SU-DHL-6 (cell line): Measurements from ENCODE around the gene TSPAN8.

Experiments used
- H2AFZ ChIP-seq: fragments of 200-600 bp; sonication (generic); 2 replicates; pipeline ENCODE4 v1.6.1; 2014; ENCODE audit warnings: low read depth, mild to moderate bottlenecking, moderate library complexity, mixed read lengths, antibody characterized with exemption, low read length; ENCODE audit not compliant: severe bottlenecking
- H3F3A ChIP-seq: fragments of 200-600 bp; shearing (Covaris generic); 2 replicates; pipeline ENCODE4 v1.6.0; 2016; ENCODE audit warnings: antibody characterized with exemption, mild to moderate bottlenecking; ENCODE audit not compliant: insufficient read depth
- H3K27ac ChIP-seq: fragments of 200-600 bp; sonication (generic); 2 replicates; pipeline ENCODE4 v1.5.1; 2016; ENCODE audit warnings: low read depth, mild to moderate bottlenecking, low read length, moderate library complexity, mixed read lengths
- H3K27me3 ChIP-seq: fragments of 200-600 bp; sonication (generic), shearing (Covaris generic); 2 replicates; pipeline ENCODE4 v1.6.0; 2014; ENCODE audit warnings: mild to moderate bottlenecking, low read length
- H3K36me3 ChIP-seq: fragments of 200-600 bp; sonication (generic); 2 replicates; pipeline ENCODE4 v1.6.1; 2014; ENCODE audit warnings: mild to moderate bottlenecking, low read length, mixed read lengths
- H3K4me2 ChIP-seq: fragments of 300-600, 200-600 bp; shearing (Covaris generic), sonication (generic); 2 replicates; pipeline ENCODE4 v1.6.0; 2014; ENCODE audit warnings: low read length, low read depth, mild to moderate bottlenecking; ENCODE audit not compliant: poor library complexity, severe bottlenecking
- H3K4me3 ChIP-seq: fragments of 200-600 bp; sonication (generic); 2 replicates; pipeline ENCODE4 v1.5.1; 2014; ENCODE audit warnings: antibody characterized with exemption, low read length, mild to moderate bottlenecking, mixed read lengths; ENCODE audit not compliant: insufficient read depth, poor library complexity, severe bottlenecking
- H3K79me2 ChIP-seq: fragments of 200-600 bp; sonication (generic); 2 replicates; pipeline ENCODE4 v1.6.1; 2014; ENCODE audit warnings: mild to moderate bottlenecking, low read length, moderate library complexity; ENCODE audit not compliant: insufficient read depth
- H3K9ac ChIP-seq: fragments of 200-600 bp; sonication (generic); 2 replicates; pipeline ENCODE4 v1.7.0; 2014; ENCODE audit warnings: mild to moderate bottlenecking, low read length
- H3K9me2 ChIP-seq: fragments of 200-600 bp; sonication (generic); replicated peaks from 2 replicates; pipeline ENCODE4 v1.6.1; 2014; ENCODE audit warnings: low read length; ENCODE audit not compliant: insufficient read depth
- H3K9me3 ChIP-seq: fragments of 200-600 bp; sonication (generic); 2 replicates; pipeline ENCODE4 v1.6.1; 2014; ENCODE audit warnings: low read length, mixed read lengths; ENCODE audit not compliant: insufficient read depth
- H4K20me1 ChIP-seq: fragments of 200-600 bp; sonication (generic); 2 replicates; pipeline ENCODE4 v1.6.1; 2014; ENCODE audit warnings: low read depth, mild to moderate bottlenecking, antibody characterized with exemption, low read length, moderate library complexity, mixed read lengths
- EZH2phosphoT487 ChIP-seq: fragments of 200-600 bp; sonication (generic), shearing (Covaris generic); conservative IDR thresholded peaks from 2 replicates; pipeline ENCODE4 v1.6.1; 2018; ENCODE audit warnings: mild to moderate bottlenecking, antibody characterized with exemption, low read length, moderate library complexity, mixed read lengths
- TF ChIP-seq, protein P1 (sequence below): fragments of 200-600 bp; sonication (generic); IDR thresholded peaks from one replicate; pipeline ENCODE4 v1.5.1; 2017; ENCODE audit warnings: antibody characterized with exemption, mild to moderate bottlenecking, low read length, moderate library complexity; ENCODE audit not compliant: insufficient read depth, poor library complexity, severe bottlenecking

Gene TSPAN8

DNA sequence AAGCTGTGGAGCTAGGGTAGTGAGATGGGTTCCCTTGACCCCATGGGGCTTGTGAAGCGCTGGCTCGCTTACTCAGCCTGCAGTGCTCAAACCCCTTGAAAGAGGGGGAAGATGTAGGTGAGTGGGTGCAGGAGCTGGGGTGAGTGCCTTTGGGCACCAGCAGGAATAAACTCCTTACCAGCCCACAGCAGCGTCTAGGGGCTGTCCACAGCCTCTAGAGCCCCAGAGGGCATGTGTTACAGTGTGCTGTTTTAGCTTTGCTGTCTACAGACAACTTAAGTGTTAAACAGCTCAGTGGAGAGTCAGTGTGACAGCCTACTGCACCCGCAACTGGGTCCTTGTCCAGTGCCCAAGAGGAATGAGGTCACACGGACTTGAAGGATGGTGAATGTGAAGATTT, 48.0 kb downstream of the TSPAN8 start:
- Histone ChIP-seq H3F3A (no peaks in the 10 kb centered on the region), H3K9me2 (no peaks in the 10 kb centered on the region), H2AFZ (no peak overlapping the region), H3K9ac (no peak overlapping the region), H3K4me3 (no peak overlapping the region), H3K79me2 (no peaks in the 10 kb centered on the region), H3K36me3 (no peaks in the 10 kb centered on the region), H3K27me3 (no peaks in the 10 kb centered on the region), H3K27ac (no peak overlapping the region), H3K9me3 (no peaks in the 10 kb centered on the region), H4K20me1 (no peaks in the 10 kb centered on the region), H3K4me2 (no peak overlapping the region)
- TF ChIP-seq, protein P1, sequence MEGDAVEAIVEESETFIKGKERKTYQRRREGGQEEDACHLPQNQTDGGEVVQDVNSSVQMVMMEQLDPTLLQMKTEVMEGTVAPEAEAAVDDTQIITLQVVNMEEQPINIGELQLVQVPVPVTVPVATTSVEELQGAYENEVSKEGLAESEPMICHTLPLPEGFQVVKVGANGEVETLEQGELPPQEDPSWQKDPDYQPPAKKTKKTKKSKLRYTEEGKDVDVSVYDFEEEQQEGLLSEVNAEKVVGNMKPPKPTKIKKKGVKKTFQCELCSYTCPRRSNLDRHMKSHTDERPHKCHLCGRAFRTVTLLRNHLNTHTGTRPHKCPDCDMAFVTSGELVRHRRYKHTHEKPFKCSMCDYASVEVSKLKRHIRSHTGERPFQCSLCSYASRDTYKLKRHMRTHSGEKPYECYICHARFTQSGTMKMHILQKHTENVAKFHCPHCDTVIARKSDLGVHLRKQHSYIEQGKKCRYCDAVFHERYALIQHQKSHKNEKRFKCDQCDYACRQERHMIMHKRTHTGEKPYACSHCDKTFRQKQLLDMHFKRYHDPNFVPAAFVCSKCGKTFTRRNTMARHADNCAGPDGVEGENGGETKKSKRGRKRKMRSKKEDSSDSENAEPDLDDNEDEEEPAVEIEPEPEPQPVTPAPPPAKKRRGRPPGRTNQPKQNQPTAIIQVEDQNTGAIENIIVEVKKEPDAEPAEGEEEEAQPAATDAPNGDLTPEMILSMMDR: no peak
- TF ChIP-seq EZH2phosphoT487: no peak

DNA sequence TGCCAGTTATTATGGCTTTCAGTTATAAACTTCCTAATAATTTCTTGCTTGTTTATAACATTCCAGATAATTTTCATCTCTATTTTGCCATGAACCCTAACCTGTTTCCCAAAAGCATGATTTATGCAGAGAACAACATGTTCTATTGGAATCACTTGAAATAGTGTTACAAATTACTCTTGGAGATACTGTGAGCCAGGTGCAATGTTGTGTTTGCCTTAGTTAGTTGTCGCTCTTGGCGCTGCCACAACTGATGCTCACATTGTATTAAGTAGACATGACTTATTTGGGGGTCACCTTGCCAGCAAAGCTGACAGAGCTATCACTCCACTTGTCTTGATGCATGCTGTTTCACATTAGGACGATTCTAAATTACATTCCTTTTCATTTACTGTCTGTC, 49.4 kb downstream of the TSPAN8 start:
- Histone ChIP-seq H2AFZ (no peak overlapping the region), H3K27ac (no peak overlapping the region), H3K36me3 (no peaks in the 10 kb centered on the region), H3K9me3 (no peaks in the 10 kb centered on the region), H3K4me2 (no peak overlapping the region), H3K79me2 (no peaks in the 10 kb centered on the region), H3F3A (no peaks in the 10 kb centered on the region), H3K4me3 (no peak overlapping the region), H4K20me1 (no peaks in the 10 kb centered on the region), H3K9me2 (no peaks in the 10 kb centered on the region), H3K27me3 (no peaks in the 10 kb centered on the region), H3K9ac (no peak overlapping the region)
- TF ChIP-seq, protein P1: no peak
- no peak for TF ChIP-seq EZH2phosphoT487

DNA sequence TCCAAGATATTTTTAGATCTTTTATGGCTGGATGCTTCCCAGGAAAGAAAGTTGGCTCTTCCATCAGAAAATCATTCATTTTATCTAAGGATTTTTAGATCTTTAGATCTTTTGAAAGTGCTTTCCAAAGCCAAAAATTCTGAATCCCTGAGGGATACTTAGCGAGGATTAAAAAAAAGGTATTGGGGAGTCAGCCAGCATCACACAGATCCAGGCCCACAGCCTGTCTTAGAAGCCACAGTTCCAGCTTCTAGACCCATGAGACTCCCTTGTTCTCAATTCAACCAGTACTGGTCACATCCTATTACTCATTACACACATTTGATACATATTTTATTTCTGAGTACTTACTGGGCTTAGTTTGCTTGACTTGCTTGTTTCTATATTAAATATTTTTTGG, 49.9 kb downstream of the TSPAN8 start:
- Histone ChIP-seq H3F3A (no peaks in the 10 kb centered on the region), H3K27ac (no peak overlapping the region), H3K9ac (no peak overlapping the region), H3K9me3 (no peaks in the 10 kb centered on the region), H3K4me2 (no peak overlapping the region), H4K20me1 (no peaks in the 10 kb centered on the region), H3K79me2 (no peaks in the 10 kb centered on the region), H2AFZ (no peak overlapping the region), H3K27me3 (no peaks in the 10 kb centered on the region), H3K9me2 (no peaks in the 10 kb centered on the region), H3K4me3 (no peak overlapping the region), H3K36me3 (no peaks in the 10 kb centered on the region)
- no peak for TF ChIP-seq EZH2phosphoT487
- TF ChIP-seq, protein P1: no peak

DNA sequence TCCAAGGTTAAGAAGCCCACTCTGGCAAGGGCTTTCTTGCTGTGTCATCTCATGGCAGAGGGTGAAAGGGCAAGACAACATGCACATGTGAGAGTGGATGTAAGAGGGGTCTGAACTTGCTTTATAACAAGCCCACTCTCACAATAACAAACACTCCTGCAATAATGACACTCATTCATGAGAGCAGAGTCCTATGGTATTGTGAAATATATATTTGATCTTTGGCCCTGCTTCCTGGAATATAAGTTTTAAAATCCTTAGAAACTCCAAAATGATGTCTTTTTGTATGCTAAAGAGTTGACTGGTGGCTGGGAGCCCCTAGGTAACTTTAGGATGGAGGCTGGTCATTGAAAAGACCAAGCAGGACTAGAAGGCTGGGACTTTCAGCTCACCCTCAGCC, 51.8 kb downstream of the TSPAN8 start:
- no peak overlapping the region for H3K27ac ChIP-seq
- H2AFZ ChIP-seq: no peak overlapping the region
- H3K27me3 ChIP-seq: no peaks in the 10 kb centered on the region
- no peaks in the 10 kb centered on the region for H4K20me1 ChIP-seq
- H3K4me3 ChIP-seq: no peak overlapping the region
- H3K9me3 ChIP-seq: no peaks in the 10 kb centered on the region
- TF ChIP-seq, protein P1: no peak
- TF ChIP-seq EZH2phosphoT487: no peak
- H3K9ac ChIP-seq: no peak overlapping the region
- no peaks in the 10 kb centered on the region for H3K9me2 ChIP-seq
- H3F3A ChIP-seq: no peaks in the 10 kb centered on the region
- no peak overlapping the region for H3K4me2 ChIP-seq
- H3K36me3 ChIP-seq: no peaks in the 10 kb centered on the region
- H3K79me2 ChIP-seq: no peaks in the 10 kb centered on the region
